GM06990 (cell line): ENCODE data around the gene PAPOLA.

Experiments used
- DNase-seq: peaks from one replicate; pipeline ENCODE4 v3.0.0-alpha.2; 2011; ENCODE audit not compliant: insufficient read length; ENCODE audit errors: extremely low read depth
- H3K27me3 ChIP-seq: replicated peaks from 2 replicates; pipeline ENCODE4 v1.6.0; 2011; ENCODE audit warnings: low read length; ENCODE audit not compliant: control insufficient read depth, insufficient read depth
- H3K36me3 ChIP-seq: 2 replicates; pipeline ENCODE4 v1.5.1; 2011; ENCODE audit warnings: low read length; ENCODE audit not compliant: control insufficient read depth, insufficient read depth
- H3K4me3 ChIP-seq: replicated peaks from 2 replicates; pipeline ENCODE4 v1.5.1; 2011; ENCODE audit warnings: low read depth, mild to moderate bottlenecking, control low read depth, low read length
- CTCF ChIP-seq: IDR thresholded peaks from 2 replicates; pipeline ENCODE4 v1.5.1; 2011; ENCODE audit warnings: low read length, control low read depth, mild to moderate bottlenecking, inconsistent platforms; ENCODE audit not compliant: insufficient read depth, poor library complexity, severe bottlenecking

Gene PAPOLA

GRCh38 chr14:96581026-96581425, 78.8 kb downstream of the PAPOLA start:
- no peak for DNase-seq
- H3K27me3 ChIP-seq: no peaks in the 10 kb centered on the region
- H3K36me3 ChIP-seq: no peaks in the 10 kb centered on the region
- no peak for TF ChIP-seq CTCF
- no peak overlapping the region for H3K4me3 ChIP-seq

- no peak for TF ChIP-seq CTCF
- no peak for DNase-seq
- Histone ChIP-seq H3K27me3 (peaks cover under 1% of the 10 kb centered on the region; the same call in 1 of the 2 replicates), H3K4me3 (no peak overlapping the region), H3K36me3 (no peaks in the 10 kb centered on the region)
These were observed 79.7 kb downstream of the PAPOLA start for GRCh38 chr14:96581902-96582301.

GRCh38 chr14:96582411-96582961, 80.3 kb downstream of the PAPOLA start:
- Histone ChIP-seq H3K36me3 (no peaks in the 10 kb centered on the region), H3K27me3 (peaks cover 2% of the 10 kb centered on the region; the same call in 1 of the 2 replicates), H3K4me3 (no peak overlapping the region)
- DNase-seq: no peak
- TF ChIP-seq CTCF: no peak

- no peak for TF ChIP-seq CTCF
- no peak for DNase-seq
- Histone ChIP-seq H3K4me3 (no peak overlapping the region), H3K36me3 (no peaks in the 10 kb centered on the region), H3K27me3 (peaks cover 2% of the 10 kb centered on the region; the same call in 1 of the 2 replicates)
These were observed 80.8 kb downstream of the PAPOLA start for GRCh38 chr14:96582995-96583394.

GRCh38 chr14:96583569-96584041, 81.4 kb downstream of the PAPOLA start:
- no peak for TF ChIP-seq CTCF
- DNase-seq: no peak
- no peaks in the 10 kb centered on the region for H3K36me3 ChIP-seq
- no peak overlapping the region for H3K4me3 ChIP-seq
- H3K27me3 ChIP-seq: peaks cover 2% of the 10 kb centered on the region; the same call in 1 of the 2 replicates
